Stimulated activated CD4-positive, alpha-beta T cell treated with anti-CD3 and anti-CD28 coated beads, Interleukin-4, amount 100 ng/mL, for 1 hour (primary cell): ENCODE measurements around the gene DHX58.
A peak's percentile ranks its signal among the peaks of the same experiment; 100 is the strongest.

Source experiments
- DNase-seq: peaks from one replicate; pipeline ENCODE4 v3.0.0-alpha.2; 2020

DHX58 gene

GRCh38 chr17:42109086-42109485, 3.4 kb downstream of the DHX58 start:
- no peak for DNase-seq

GRCh38 chr17:42107597-42108576, 4.6 kb downstream of the DHX58 start:
- DNase-seq, result peak; percentile 89

- DNase-seq, result no peak
Observed at GRCh38 chr17:42107124-42107523, 5.4 kb downstream of the DHX58 start.

- no peak for DNase-seq
Observed at GRCh38 chr17:42106009-42106408, 6.5 kb downstream of the DHX58 start.

- no peak for DNase-seq
Observed at GRCh38 chr17:42104264-42104663, 8.2 kb downstream of the DHX58 start.

GRCh38 chr17:42103221-42103954, 9.1 kb downstream of the DHX58 start:
- no peak for DNase-seq

- DNase-seq, result peak; percentile 65
Observed at GRCh38 chr17:42101513-42102292, 10.8 kb downstream of the DHX58 start.

GRCh38 chr17:42098730-42099399, 13.6 kb downstream of the DHX58 start:
- DNase-seq, result no peak

GRCh38 chr17:42097691-42098631, 14.6 kb downstream of the DHX58 start, which contains the start of gene ZNF385C:
Gene ZNF385C (minus strand): TSS chr17:42098473. CDS start chr17:42063056, 35,417 bp downstream.
- DNase-seq, result peak; percentile 66

GRCh38 chr17:42096360-42097111, 16.0 kb downstream of the DHX58 start:
- DNase-seq, result no peak

GRCh38 chr17:42094375-42095069, 18.0 kb downstream of the DHX58 start:
- DNase-seq, result no peak

- DNase-seq, result no peak
Observed at GRCh38 chr17:42092939-42093338, 19.6 kb downstream of the DHX58 start.

- DNase-seq, result no peak
Observed at GRCh38 chr17:42090964-42091790, 21.3 kb downstream of the DHX58 start.

GRCh38 chr17:42088736-42089135, 23.8 kb downstream of the DHX58 start:
- no peak for DNase-seq

- DNase-seq, result no peak
Observed at GRCh38 chr17:42087736-42088705, 24.5 kb downstream of the DHX58 start.

GRCh38 chr17:42087042-42087701, 25.3 kb downstream of the DHX58 start:
- DNase-seq, result no peak
